H1 (cell line): ENCODE data around the gene NKAIN4. TPM values are rescaled to one million over a fixed set of nuclear protein-coding genes. Genes with fewer than 3 reads are reported as not detected.

Experiments used
- CTCF ChIA-PET: fragments of 300-600 bp; sonication (Branson Sonifier 250); formaldehyde crosslinking; loops from one replicate; lab custom pipeline; 2021; ENCODE audit not compliant: partially characterized antibody; lab: Charles Lee
- POLR2A ChIA-PET: fragments of 300-600 bp; sonication (Branson Sonifier 250); formaldehyde crosslinking; loops from one replicate; lab custom pipeline; 2021; ENCODE audit warnings: inconsistent platforms; ENCODE audit not compliant: partially characterized antibody; lab: Charles Lee
- DNase-seq, 2 experiments: peaks; one replicate each; pipeline versions ENCODE4 v3.0.0 to v3.0.0-alpha.2; 2010 to 2022; ENCODE audit warnings: low spot score in 2 of 2, low read depth in 1 of 2, mixed read lengths in 1 of 2
- FAIRE-seq: peaks from 2 replicates; lab custom pipeline; 2011; peaks lifted over from hg19 to GRCh38; lab: Jason Lieb, UNC
- H2AFZ ChIP-seq: 2 replicates; pipeline ENCODE4 v1.8.1; 2012; ENCODE audit warnings: low read length, inconsistent platforms
- H2AK5ac ChIP-seq: 2 replicates; pipeline ENCODE4 v1.6.1; 2013; ENCODE audit warnings: low read depth, low read length
- H2BK120ac ChIP-seq: replicated peaks from 2 replicates; pipeline ENCODE3; 2013; ENCODE audit warnings: low read depth, low read length, inconsistent platforms
- H2BK12ac ChIP-seq: 2 replicates; pipeline ENCODE4 v1.6.1; 2013; ENCODE audit warnings: low read depth, low read length
- H2BK15ac ChIP-seq: 2 replicates; pipeline ENCODE4 v1.6.1; 2013; ENCODE audit warnings: low read length
- H2BK20ac ChIP-seq: 2 replicates; pipeline ENCODE4 v1.6.1; 2013; ENCODE audit warnings: low read length
- H2BK5ac ChIP-seq: 2 replicates; pipeline ENCODE4 v1.6.1; 2013; ENCODE audit warnings: low read depth, low read length
- H3K14ac ChIP-seq: 2 replicates; pipeline ENCODE4 v1.6.1; 2013; ENCODE audit warnings: inconsistent platforms; ENCODE audit not compliant: insufficient read length
- H3K18ac ChIP-seq: 2 replicates; pipeline ENCODE4 v1.6.1; 2013; ENCODE audit warnings: low read length; ENCODE audit errors: extremely low read depth
- H3K23ac ChIP-seq: 2 replicates; pipeline ENCODE4 v1.6.1; 2013; ENCODE audit warnings: inconsistent platforms; ENCODE audit not compliant: insufficient read length
- H3K23me2 ChIP-seq: 2 replicates; pipeline ENCODE4 v1.6.1; 2013; ENCODE audit warnings: low read depth, low read length
- H3K27ac ChIP-seq: 2 replicates; pipeline ENCODE4 v1.6.1; 2011; ENCODE audit warnings: low read depth, low read length, inconsistent platforms
- H3K27me3 ChIP-seq, 4 experiments: replicated peaks in 1 of 4; 1 replicate in 1 of 4; 2 replicates in 3 of 4; pipeline versions ENCODE4 v1.6.1 to v1.8.1; 2011 to 2013; ENCODE audit warnings: low read length in 3 of 4, mild to moderate bottlenecking in 3 of 4, inconsistent platforms in 2 of 4, mixed read lengths in 2 of 4, moderate library complexity in 1 of 4; ENCODE audit not compliant: control insufficient read depth in 3 of 4, insufficient read depth in 3 of 4; ENCODE audit errors: extremely low read depth in 1 of 4
- H3K36me3 ChIP-seq, 4 experiments: 2 replicates each; pipeline versions ENCODE4 v1.6.1 to v1.8.1; 2011 to 2013; ENCODE audit warnings: mild to moderate bottlenecking in 4 of 4, low read length in 3 of 4, moderate library complexity in 2 of 4, control low read depth in 1 of 4, inconsistent platforms in 1 of 4; ENCODE audit not compliant: insufficient read depth in 4 of 4, control insufficient read depth in 2 of 4
- H3K4ac ChIP-seq: replicated peaks from 2 replicates; pipeline ENCODE3; 2013; ENCODE audit warnings: low read length, low read depth, mixed read lengths, inconsistent platforms; ENCODE audit not compliant: insufficient read length
- H3K4me1 ChIP-seq, 4 experiments: replicated peaks in 1 of 4; 1 replicate in 1 of 4; 2 replicates in 3 of 4; pipeline versions ENCODE4 v1.6.1 to v1.8.1; 2011 to 2013; ENCODE audit warnings: low read length in 3 of 4, inconsistent platforms in 2 of 4, mixed read lengths in 1 of 4; ENCODE audit not compliant: insufficient read depth in 4 of 4, control insufficient read depth in 3 of 4
- H3K4me2 ChIP-seq, 2 experiments: 2 replicates each; pipeline versions ENCODE4 v1.6.1 to v1.8.1; 2011 to 2013; ENCODE audit warnings: low read depth in 2 of 2, low read length in 2 of 2, control low read depth in 1 of 2, inconsistent platforms in 1 of 2, mild to moderate bottlenecking in 1 of 2; ENCODE audit not compliant: insufficient read depth in 1 of 2
- H3K4me3 ChIP-seq, 4 experiments: fragments of 200-600, 300-600 bp in 1 of 4; sonication (generic), shearing (Covaris generic), sonication (Bioruptor Twin) in 1 of 4; 2 replicates each; pipeline versions ENCODE4 v1.5.1 to v1.8.1; 2011 to 2016; ENCODE audit warnings: low read length in 4 of 4, low read depth in 3 of 4, control low read depth in 2 of 4, inconsistent platforms in 2 of 4, mild to moderate bottlenecking in 2 of 4, mixed read lengths in 1 of 4, moderate library complexity in 1 of 4; ENCODE audit not compliant: insufficient read depth in 2 of 4; ENCODE audit errors: extremely low read depth in 1 of 4
- H3K56ac ChIP-seq: replicated peaks from 2 replicates; pipeline ENCODE3; 2013; ENCODE audit warnings: low read depth, mild to moderate bottlenecking, mixed read lengths, low read length, inconsistent platforms; ENCODE audit not compliant: insufficient read length
- H3K79me1 ChIP-seq: 2 replicates; pipeline ENCODE4 v1.6.1; 2013; ENCODE audit warnings: low read depth, low read length, control low read depth
- H3K79me2 ChIP-seq, 2 experiments: 2 replicates each; pipeline versions ENCODE4 v1.6.1 to v1.8.1; 2012 to 2013; ENCODE audit warnings: low read length in 2 of 2, mild to moderate bottlenecking in 2 of 2, inconsistent platforms in 1 of 2; ENCODE audit not compliant: insufficient read depth in 2 of 2, control insufficient read depth in 1 of 2
- H3K9ac ChIP-seq, 4 experiments: replicated peaks in 1 of 4; 1 replicate in 1 of 4; 2 replicates in 3 of 4; pipeline versions ENCODE4 v1.6.1 to v1.8.1; 2011 to 2013; ENCODE audit warnings: low read depth in 3 of 4, low read length in 3 of 4, control low read depth in 2 of 4, mild to moderate bottlenecking in 2 of 4, moderate library complexity in 2 of 4, inconsistent platforms in 1 of 4; ENCODE audit errors: extremely low read depth in 1 of 4
- H3K9me3 ChIP-seq, 2 experiments: 2 replicates each; pipeline versions ENCODE4 v1.6.1 to v1.8.1; 2012 to 2013; ENCODE audit warnings: mild to moderate bottlenecking in 2 of 2, moderate library complexity in 2 of 2, control low read depth in 1 of 2, inconsistent platforms in 1 of 2, low read depth in 1 of 2, low read length in 1 of 2, mixed read lengths in 1 of 2; ENCODE audit not compliant: insufficient read depth in 2 of 2
- H4K20me1 ChIP-seq, 2 experiments: replicated peaks in 1 of 2; 2 replicates each; pipeline versions ENCODE3 to v1.8.1; 2011 to 2013; ENCODE audit warnings: inconsistent platforms in 2 of 2, low read length in 2 of 2, mild to moderate bottlenecking in 1 of 2; ENCODE audit not compliant: insufficient read depth in 2 of 2, control insufficient read depth in 1 of 2
- H4K5ac ChIP-seq: 2 replicates; pipeline ENCODE4 v1.6.1; 2013; ENCODE audit warnings: low read length, low read depth, mixed read lengths, inconsistent platforms; ENCODE audit not compliant: insufficient read length
- H4K8ac ChIP-seq: 2 replicates; pipeline ENCODE4 v1.8.0; 2013; ENCODE audit warnings: mild to moderate bottlenecking, moderate library complexity, low read length, inconsistent platforms; ENCODE audit not compliant: insufficient read depth; ENCODE audit errors: extremely low read depth
- H4K91ac ChIP-seq: replicated peaks from 2 replicates; pipeline ENCODE3; 2013; ENCODE audit warnings: low read length, mixed read lengths, inconsistent platforms; ENCODE audit not compliant: insufficient read length
- CEBPB ChIP-seq: IDR thresholded peaks from 2 replicates; pipeline ENCODE4 v1.6.1; 2012; ENCODE audit warnings: low read depth, low read length
- POU5F1 ChIP-seq: IDR thresholded peaks from 2 replicates; pipeline ENCODE4 v1.6.1; 2011; ENCODE audit warnings: low read depth, mild to moderate bottlenecking, low read length, moderate library complexity
- RFX5 ChIP-seq: IDR thresholded peaks from 2 replicates; pipeline ENCODE4 v1.6.1; 2011; ENCODE audit warnings: low read depth, low read length, improper control_type of control experiment, borderline replicate concordance
- RXRA ChIP-seq: IDR thresholded peaks from 2 replicates; pipeline ENCODE4 v1.6.1; 2011; ENCODE audit warnings: low read depth, mild to moderate bottlenecking, low read length, moderate library complexity; ENCODE audit not compliant: insufficient read depth
- SP4 ChIP-seq: IDR thresholded peaks from 2 replicates; pipeline ENCODE4 v1.6.1; 2012; ENCODE audit warnings: low read length, inconsistent platforms
- SUZ12 ChIP-seq: fragments of 200-600 bp; sonication (generic); IDR thresholded peaks from 2 replicates; pipeline ENCODE4 v1.6.1; 2012; ENCODE audit warnings: mild to moderate bottlenecking, inconsistent platforms, low read length, moderate library complexity, mixed read lengths
- USF2 ChIP-seq: IDR thresholded peaks from 2 replicates; pipeline ENCODE4 v1.6.1; 2011; ENCODE audit warnings: low read length, improper control_type of control experiment
- WGBS, 2 experiments: shearing (Covaris generic) in 1 of 2; methylation state at CpG; one replicate each; pipeline versions ENCODE4 v1.1.6 to v1.1.7; 2013 to 2015; ENCODE audit warnings: low lambda C conversion rate in 2 of 2, mixed read lengths in 2 of 2, inconsistent platforms in 1 of 2, low coverage in 1 of 2, missing lambda C conversion rate in 1 of 2; ENCODE audit not compliant: insufficient replicate concordance in 2 of 2, insufficient coverage in 1 of 2, insufficient read length in 1 of 2; ENCODE audit errors: extremely low coverage in 1 of 2, missing lambda C conversion rate in 1 of 2; 5-methylcytosine and 5-hydroxymethylcytosine counted together
- polyA plus RNA-seq, 7 experiments: library from polyadenylated mRNA; depleted of rRNA in 3 of 7; stranded (reverse) in 5 of 7; unstranded in 2 of 7; fragments of >200 nt in 5 of 7; fragments of 200-250 nt in 2 of 7; gene quantifications; 1 replicate in 5 of 7; 2 replicates in 1 of 7; 4 replicates in 1 of 7; pipeline versions ENCODE4 v1.2.1 to v1.2.3, GENCODE V29; 2011 to 2013; ENCODE audit warnings: missing spikeins in 2 of 7, mixed read lengths in 2 of 7
- total RNA-seq: library from RNA; stranded (reverse); fragmentation: NEBNext Ultra II Directional; extraction: Animal tissue kit (Norgen Biotek cat#: 25700); gene quantifications from 2 replicates; pipeline ENCODE4 v1.2.1, GENCODE V29; 2021

NKAIN4 gene
- total and polyA plus RNA-seq, 2 of the 8 experiments (the other 6 are each of a cell fraction or from before 2014, with no cell fraction given): 6.9 to 17.0 TPM

GRCh38 chr20:63283397-63284082 lies 29.3 kb upstream of the NKAIN4 start:
- Histone ChIP-seq H3K27me3 (no peaks in the 10 kb centered on the region), H2BK12ac (no peak overlapping the region), H4K5ac (no peak overlapping the region), H2BK120ac (no peak overlapping the region), H3K4me3 (no peak overlapping the region), H3K4ac (no peak overlapping the region), H2AK5ac (no peak overlapping the region), H3K14ac (no peak overlapping the region), H4K8ac (peak overlapping the region; percentile 74; the same call in 1 of the 2 replicates), H3K23me2 (no peaks in the 10 kb centered on the region), H3K27ac (no peak overlapping the region), H3K9me3 (no peaks in the 10 kb centered on the region), H2BK20ac (no peak overlapping the region), H4K20me1 (peaks cover 3 to 18% of the 10 kb centered on the region in 2 experiments), H3K56ac (no peak overlapping the region), H3K23ac (no peak overlapping the region), H3K18ac (no peak overlapping the region), H3K9ac (no peak overlapping the region), H2BK5ac (no peak overlapping the region), H3K79me1 (0 out of 2 replicates have a peak, but pooled peaks cover 2% of the 10 kb centered on the region), H2AFZ (no peak overlapping the region), H2BK15ac (no peak overlapping the region), H3K79me2 (no peaks in the 10 kb centered on the region), H3K4me1 (no peaks in the 10 kb centered on the region), H3K36me3 (peaks cover 0 to 44% (median 13%) of the 10 kb centered on the region in 4 experiments), H4K91ac (no peak overlapping the region), H3K4me2 (no peak overlapping the region)
- CTCF ChIA-PET: interaction anchor here (1.1 to 9.6 kb wide), 7 partner anchors 7 to 93 kb away, joined by 3 to 82 read pairs (median 3); partner anchors contain the start of gene YTHDF1
- 85% methylated on average over 30 of the region's 33 CpGs; no CpG with 5 or more reads in 1 of the 2 experiments for whole genome bisulfite sequencing, 2 experiments
- no peak for DNase-seq
- POLR2A ChIA-PET: interaction anchor here (5.3 kb wide), 1 partner anchor 8 kb away, joined by 26 read pairs; the partner anchor contains the start of gene COL20A1
- no peak for FAIRE-seq
- no peak for TF ChIP-seq CEBPB
- TF ChIP-seq SUZ12: no peak
- no peak for TF ChIP-seq POU5F1
- no peak for TF ChIP-seq RFX5
- TF ChIP-seq SP4: no peak
- no peak for TF ChIP-seq USF2
- no peak for TF ChIP-seq RXRA
